ENCODE results near the gene ZMIZ1. TPM values are rescaled to one million over a fixed set of nuclear protein-coding genes. Genes with fewer than 3 reads are reported as not detected.

The ZMIZ1 gene
- total and polyA plus RNA-seq, 2 donors from 2014 or later: 14.2 to 97.6 TPM

- Histone ChIP-seq H3K9me3 (ENCODE audit: control insufficient read depth in 2 of 3, insufficient read depth in 1 of 3, low read length in 3 of 3) (no peaks in the 10 kb centered on the region), H3K4me3 (ENCODE audit: low read length in 3 of 3) (no peak overlapping the region), H3K36me3 (ENCODE audit: control insufficient read depth in 2 of 3, insufficient read depth in 3 of 3, low read length in 3 of 3) (peaks cover 0 to 59% (median 19%) of the 10 kb centered on the region in 3 donors), H3K27me3 (ENCODE audit: control insufficient read depth, insufficient read depth, low read length) (no peaks in the 10 kb centered on the region), H3K4me1 (ENCODE audit: control insufficient read depth in 2 of 3, insufficient read depth in 2 of 3, low read depth in 1 of 3, low read length in 3 of 3) (no peaks in the 10 kb centered on the region), H3K27ac (ENCODE audit: low read depth in 2 of 2, low read length in 2 of 2) (no peak overlapping the region), H3K9ac (ENCODE audit: low read length in 3 of 3) (no peak overlapping the region)
- FAIRE-seq (no peak), DNase-seq (no peak)
- TF ChIP-seq CTCF (IDR thresholded peaks at IDR 0.05; ENCODE audit: borderline replicate concordance, extremely low read depth, insufficient read depth): no peak
- intact Hi-C loops (cut with DNase I): no loop called here
These were observed 223.4 kb downstream of the ZMIZ1 start for GRCh38 chr10:79292026-79292766.

DNA sequence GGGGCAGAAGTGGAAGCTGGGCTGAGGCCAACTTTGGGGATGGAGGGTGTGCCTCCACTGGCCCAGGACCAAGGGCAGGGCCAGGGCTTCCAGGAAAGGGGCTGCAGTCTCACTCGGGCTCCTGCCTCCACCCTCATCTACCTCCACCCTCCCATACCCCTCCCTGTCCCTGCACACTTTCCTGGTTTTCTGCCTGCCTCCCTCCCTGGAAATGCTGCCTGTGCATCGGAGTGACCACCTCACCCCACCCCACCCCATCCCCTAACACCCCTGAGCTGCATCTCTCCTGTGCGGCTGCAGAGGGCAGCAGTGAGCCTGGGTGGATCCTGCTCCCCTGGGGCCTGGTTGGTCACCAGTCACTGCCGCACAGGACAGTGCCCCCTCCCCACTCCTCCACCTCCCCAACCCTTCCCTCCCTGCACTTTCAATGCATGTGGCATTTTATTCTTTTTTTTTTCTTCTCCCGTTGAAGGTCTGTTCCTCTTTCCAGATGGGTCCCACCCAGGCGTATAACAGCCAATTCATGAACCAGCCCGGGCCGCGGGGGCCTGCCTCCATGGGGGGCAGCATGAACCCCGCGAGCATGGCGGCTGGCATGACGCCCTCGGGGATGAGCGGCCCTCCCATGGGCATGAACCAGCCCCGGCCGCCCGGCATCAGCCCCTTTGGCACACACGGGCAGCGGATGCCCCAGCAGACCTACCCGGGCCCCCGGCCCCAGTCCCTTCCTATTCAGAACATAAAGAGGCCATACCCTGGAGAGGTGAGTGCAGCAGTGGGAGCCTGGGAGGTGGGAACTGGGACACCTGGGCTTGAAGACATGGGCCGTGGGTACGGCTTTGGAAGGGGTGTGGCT, 224.4 kb downstream of the ZMIZ1 start:
- Histone ChIP-seq H3K27ac (ENCODE audit: low read depth in 2 of 2, low read length in 2 of 2) (no peak overlapping the region), H3K4me3 (ENCODE audit: low read length in 3 of 3) (no peak overlapping the region), H3K9ac (ENCODE audit: low read length in 3 of 3) (no peak overlapping the region), H3K27me3 (ENCODE audit: control insufficient read depth, insufficient read depth, low read length) (no peaks in the 10 kb centered on the region), H3K36me3 (ENCODE audit: control insufficient read depth in 2 of 3, insufficient read depth in 3 of 3, low read length in 3 of 3) (peaks cover 0 to 67% (median 20%) of the 10 kb centered on the region in 3 donors), H3K4me1 (ENCODE audit: control insufficient read depth in 2 of 3, insufficient read depth in 2 of 3, low read depth in 1 of 3, low read length in 3 of 3) (no peaks in the 10 kb centered on the region), H3K9me3 (ENCODE audit: control insufficient read depth in 2 of 3, insufficient read depth in 1 of 3, low read length in 3 of 3) (no peaks in the 10 kb centered on the region)
- peak; percentile 33 for TF ChIP-seq CTCF (IDR thresholded peaks at IDR 0.05; ENCODE audit: borderline replicate concordance, extremely low read depth, insufficient read depth)
- no peak for FAIRE-seq
- DNase-seq: no peak
- intact Hi-C loops (cut with DNase I): no loop called here

GRCh38 chr10:79293841-79294581, 225.2 kb downstream of the ZMIZ1 start:
- H3K36me3 ChIP-seq (ENCODE audit: control insufficient read depth in 2 of 3, insufficient read depth in 3 of 3, low read length in 3 of 3): peaks cover 0 to 70% (median 20%) of the 10 kb centered on the region in 3 donors
- no peak for TF ChIP-seq CTCF (IDR thresholded peaks at IDR 0.05; ENCODE audit: borderline replicate concordance, extremely low read depth, insufficient read depth)
- DNase-seq (no peak), FAIRE-seq (no peak)
- intact Hi-C loops (cut with DNase I): no loop called here
- no peaks in the 10 kb centered on the region for H3K4me1 ChIP-seq (ENCODE audit: control insufficient read depth in 2 of 3, insufficient read depth in 2 of 3, low read depth in 1 of 3, low read length in 3 of 3)
- no peaks in the 10 kb centered on the region for H3K9me3 ChIP-seq (ENCODE audit: control insufficient read depth in 2 of 3, insufficient read depth in 1 of 3, low read length in 3 of 3)
- H3K27ac ChIP-seq (ENCODE audit: low read depth in 2 of 2, low read length in 2 of 2): no peak overlapping the region
- H3K27me3 ChIP-seq (ENCODE audit: control insufficient read depth, insufficient read depth, low read length): no peaks in the 10 kb centered on the region
- H3K9ac ChIP-seq (ENCODE audit: low read length in 3 of 3): no peak overlapping the region
- no peak overlapping the region for H3K4me3 ChIP-seq (ENCODE audit: low read length in 3 of 3)

Measured in kidney (tissue), 14 donors.